DOHH2 (cell line): ENCODE data around the gene CES3.

Experiments used
- H3F3A ChIP-seq: fragments of 200-600 bp; sonication (generic), shearing (Covaris generic); 2 replicates; pipeline ENCODE4 v1.6.0; 2016; ENCODE audit warnings: antibody characterized with exemption, mild to moderate bottlenecking; ENCODE audit not compliant: control insufficient read depth, insufficient read depth
- H3K27ac ChIP-seq: fragments of 200-600 bp; sonication (generic); 2 replicates; pipeline ENCODE4 v1.5.1; 2014; ENCODE audit warnings: low read depth, mild to moderate bottlenecking, low read length, moderate library complexity
- H3K27me3 ChIP-seq: fragments of 200-600 bp; sonication (generic); 2 replicates; pipeline ENCODE4 v1.6.1; 2014; ENCODE audit warnings: mild to moderate bottlenecking, low read length, mixed read lengths; ENCODE audit not compliant: control insufficient read depth
- H3K36me3 ChIP-seq: fragments of 200-600 bp; sonication (generic); 2 replicates; pipeline ENCODE4 v1.6.1; 2014; ENCODE audit warnings: mild to moderate bottlenecking, low read length, moderate library complexity, mixed read lengths; ENCODE audit not compliant: control insufficient read depth
- H3K4me1 ChIP-seq: fragments of 200-600 bp; sonication (generic); 2 replicates; pipeline ENCODE4 v1.6.1; 2014; ENCODE audit warnings: mild to moderate bottlenecking, low read length, mixed read lengths; ENCODE audit not compliant: control insufficient read depth
- H3K4me2 ChIP-seq: fragments of 200-600 bp; sonication (generic); 2 replicates; pipeline ENCODE4 v1.6.0; 2014; ENCODE audit warnings: mild to moderate bottlenecking, low read length, moderate library complexity
- H3K4me3 ChIP-seq: fragments of 200-600 bp; sonication (generic); 2 replicates; pipeline ENCODE4 v1.5.1; 2014; ENCODE audit warnings: mild to moderate bottlenecking, low read length, mixed read lengths
- H3K79me2 ChIP-seq: fragments of 200-600 bp; sonication (generic); 2 replicates; pipeline ENCODE4 v1.6.1; 2014; ENCODE audit warnings: mild to moderate bottlenecking, low read length, mixed read lengths; ENCODE audit not compliant: control insufficient read depth
- H3K9me2 ChIP-seq: fragments of 200-600 bp; sonication (generic); replicated peaks from 2 replicates; pipeline ENCODE4 v1.6.1; 2014; ENCODE audit warnings: mild to moderate bottlenecking, low read length, mixed read lengths; ENCODE audit not compliant: control insufficient read depth
- H3K9me3 ChIP-seq: fragments of 200-600 bp; sonication (generic); 2 replicates; pipeline ENCODE4 v1.6.1; 2014; ENCODE audit warnings: antibody characterized with exemption, low read length, mixed read lengths; ENCODE audit not compliant: control insufficient read depth, insufficient read depth
- H4K20me1 ChIP-seq: fragments of 200-600 bp; sonication (generic); 2 replicates; pipeline ENCODE4 v1.6.0; 2014; ENCODE audit warnings: low read depth, mild to moderate bottlenecking, antibody characterized with exemption, low read length, moderate library complexity; ENCODE audit not compliant: control insufficient read depth, insufficient read depth
- EZH2phosphoT487 ChIP-seq: fragments of 200-600 bp; sonication (generic); IDR thresholded peaks from 2 replicates; pipeline ENCODE4 v1.6.1; 2017; ENCODE audit warnings: borderline replicate concordance, mild to moderate bottlenecking, antibody characterized with exemption, low read length, moderate library complexity, mixed read lengths
- TF ChIP-seq, protein P1 (sequence below): fragments of 200-600 bp; sonication (generic); IDR thresholded peaks from one replicate; pipeline ENCODE4 v1.5.1; 2014; ENCODE audit warnings: antibody characterized with exemption, mild to moderate bottlenecking, low read depth, low read length; ENCODE audit not compliant: poor library complexity, severe bottlenecking

CES3 gene

GRCh38 chr16:66913711-66914110, 47.4 kb upstream of the CES3 start:
- Histone ChIP-seq H3K36me3 (no peaks in the 10 kb centered on the region), H4K20me1 (no peaks in the 10 kb centered on the region), H3K9me2 (no peaks in the 10 kb centered on the region), H3K79me2 (no peaks in the 10 kb centered on the region), H3K27ac (no peak overlapping the region), H3K9me3 (no peaks in the 10 kb centered on the region), H3K4me2 (no peak overlapping the region), H3K4me1 (no peaks in the 10 kb centered on the region), H3K4me3 (no peak overlapping the region), H3K27me3 (no peaks in the 10 kb centered on the region), H3F3A (no peaks in the 10 kb centered on the region)
- no peak for TF ChIP-seq EZH2phosphoT487
- TF ChIP-seq, protein P1, sequence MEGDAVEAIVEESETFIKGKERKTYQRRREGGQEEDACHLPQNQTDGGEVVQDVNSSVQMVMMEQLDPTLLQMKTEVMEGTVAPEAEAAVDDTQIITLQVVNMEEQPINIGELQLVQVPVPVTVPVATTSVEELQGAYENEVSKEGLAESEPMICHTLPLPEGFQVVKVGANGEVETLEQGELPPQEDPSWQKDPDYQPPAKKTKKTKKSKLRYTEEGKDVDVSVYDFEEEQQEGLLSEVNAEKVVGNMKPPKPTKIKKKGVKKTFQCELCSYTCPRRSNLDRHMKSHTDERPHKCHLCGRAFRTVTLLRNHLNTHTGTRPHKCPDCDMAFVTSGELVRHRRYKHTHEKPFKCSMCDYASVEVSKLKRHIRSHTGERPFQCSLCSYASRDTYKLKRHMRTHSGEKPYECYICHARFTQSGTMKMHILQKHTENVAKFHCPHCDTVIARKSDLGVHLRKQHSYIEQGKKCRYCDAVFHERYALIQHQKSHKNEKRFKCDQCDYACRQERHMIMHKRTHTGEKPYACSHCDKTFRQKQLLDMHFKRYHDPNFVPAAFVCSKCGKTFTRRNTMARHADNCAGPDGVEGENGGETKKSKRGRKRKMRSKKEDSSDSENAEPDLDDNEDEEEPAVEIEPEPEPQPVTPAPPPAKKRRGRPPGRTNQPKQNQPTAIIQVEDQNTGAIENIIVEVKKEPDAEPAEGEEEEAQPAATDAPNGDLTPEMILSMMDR, result no peak

GRCh38 chr16:66914541-66914940, 46.5 kb upstream of the CES3 start:
- no peaks in the 10 kb centered on the region for H3K27me3 ChIP-seq
- no peaks in the 10 kb centered on the region for H3K9me3 ChIP-seq
- no peak overlapping the region for H3K4me3 ChIP-seq
- no peaks in the 10 kb centered on the region for H4K20me1 ChIP-seq
- no peaks in the 10 kb centered on the region for H3K36me3 ChIP-seq
- no peaks in the 10 kb centered on the region for H3K9me2 ChIP-seq
- no peak for TF ChIP-seq EZH2phosphoT487
- TF ChIP-seq, protein P1, result no peak
- H3K4me2 ChIP-seq, result no peak overlapping the region
- no peak overlapping the region for H3K27ac ChIP-seq
- no peaks in the 10 kb centered on the region for H3K79me2 ChIP-seq
- no peaks in the 10 kb centered on the region for H3F3A ChIP-seq
- H3K4me1 ChIP-seq, result no peaks in the 10 kb centered on the region

GRCh38 chr16:66915041-66915440, 46.0 kb upstream of the CES3 start:
- Histone ChIP-seq H3K9me2 (no peaks in the 10 kb centered on the region), H4K20me1 (no peaks in the 10 kb centered on the region), H3K4me2 (no peak overlapping the region), H3F3A (no peaks in the 10 kb centered on the region), H3K79me2 (no peaks in the 10 kb centered on the region), H3K27ac (no peak overlapping the region), H3K4me1 (no peaks in the 10 kb centered on the region), H3K36me3 (no peaks in the 10 kb centered on the region), H3K27me3 (peaks cover 3% of the 10 kb centered on the region), H3K9me3 (no peaks in the 10 kb centered on the region), H3K4me3 (no peak overlapping the region)
- TF ChIP-seq, protein P1, result no peak
- TF ChIP-seq EZH2phosphoT487, result no peak

- H3F3A ChIP-seq, result no peaks in the 10 kb centered on the region
- H3K4me1 ChIP-seq, result no peaks in the 10 kb centered on the region
- no peaks in the 10 kb centered on the region for H3K79me2 ChIP-seq
- no peak overlapping the region for H3K27ac ChIP-seq
- TF ChIP-seq, protein P1, result no peak
- no peak for TF ChIP-seq EZH2phosphoT487
- H3K4me3 ChIP-seq, result no peak overlapping the region
- peaks cover 13% of the 10 kb centered on the region for H3K27me3 ChIP-seq
- H3K36me3 ChIP-seq, result no peaks in the 10 kb centered on the region
- H3K9me2 ChIP-seq, result no peaks in the 10 kb centered on the region
- no peaks in the 10 kb centered on the region for H3K9me3 ChIP-seq
- no peaks in the 10 kb centered on the region for H4K20me1 ChIP-seq
- H3K4me2 ChIP-seq, result no peak overlapping the region
These were observed 44.5 kb upstream of the CES3 start for GRCh38 chr16:66916518-66916917.
